H1 (cell line): ENCODE data around the gene RAB3C. TPM values are rescaled to one million over a fixed set of nuclear protein-coding genes. Genes with fewer than 3 reads are reported as not detected.

Experiments used
- CTCF ChIA-PET: fragments of 300-600 bp; sonication (Branson Sonifier 250); formaldehyde crosslinking; loops from one replicate; lab custom pipeline; 2021; ENCODE audit not compliant: partially characterized antibody; lab: Charles Lee
- POLR2A ChIA-PET: fragments of 300-600 bp; sonication (Branson Sonifier 250); formaldehyde crosslinking; loops from one replicate; lab custom pipeline; 2021; ENCODE audit warnings: inconsistent platforms; ENCODE audit not compliant: partially characterized antibody; lab: Charles Lee
- DNase-seq, 2 experiments: peaks; one replicate each; pipeline versions ENCODE4 v3.0.0 to v3.0.0-alpha.2; 2010 to 2022; ENCODE audit warnings: low spot score in 2 of 2, low read depth in 1 of 2, mixed read lengths in 1 of 2
- FAIRE-seq: peaks from 2 replicates; lab custom pipeline; 2011; peaks lifted over from hg19 to GRCh38; lab: Jason Lieb, UNC
- H2AFZ ChIP-seq: 2 replicates; pipeline ENCODE4 v1.8.1; 2012; ENCODE audit warnings: low read length, inconsistent platforms
- H2AK5ac ChIP-seq: 2 replicates; pipeline ENCODE4 v1.6.1; 2013; ENCODE audit warnings: low read depth, low read length
- H2BK120ac ChIP-seq: replicated peaks from 2 replicates; pipeline ENCODE3; 2013; ENCODE audit warnings: low read depth, low read length, inconsistent platforms
- H2BK12ac ChIP-seq: 2 replicates; pipeline ENCODE4 v1.6.1; 2013; ENCODE audit warnings: low read depth, low read length
- H2BK15ac ChIP-seq: 2 replicates; pipeline ENCODE4 v1.6.1; 2013; ENCODE audit warnings: low read length
- H2BK20ac ChIP-seq: 2 replicates; pipeline ENCODE4 v1.6.1; 2013; ENCODE audit warnings: low read length
- H2BK5ac ChIP-seq: 2 replicates; pipeline ENCODE4 v1.6.1; 2013; ENCODE audit warnings: low read depth, low read length
- H3K14ac ChIP-seq: 2 replicates; pipeline ENCODE4 v1.6.1; 2013; ENCODE audit warnings: inconsistent platforms; ENCODE audit not compliant: insufficient read length
- H3K18ac ChIP-seq: 2 replicates; pipeline ENCODE4 v1.6.1; 2013; ENCODE audit warnings: low read length; ENCODE audit errors: extremely low read depth
- H3K23ac ChIP-seq: 2 replicates; pipeline ENCODE4 v1.6.1; 2013; ENCODE audit warnings: inconsistent platforms; ENCODE audit not compliant: insufficient read length
- H3K23me2 ChIP-seq: 2 replicates; pipeline ENCODE4 v1.6.1; 2013; ENCODE audit warnings: low read depth, low read length
- H3K27ac ChIP-seq: 2 replicates; pipeline ENCODE4 v1.6.1; 2011; ENCODE audit warnings: low read depth, low read length, inconsistent platforms
- H3K27me3 ChIP-seq, 4 experiments: replicated peaks in 1 of 4; 1 replicate in 1 of 4; 2 replicates in 3 of 4; pipeline versions ENCODE4 v1.6.1 to v1.8.1; 2011 to 2013; ENCODE audit warnings: low read length in 3 of 4, mild to moderate bottlenecking in 3 of 4, inconsistent platforms in 2 of 4, mixed read lengths in 2 of 4, moderate library complexity in 1 of 4; ENCODE audit not compliant: control insufficient read depth in 3 of 4, insufficient read depth in 3 of 4; ENCODE audit errors: extremely low read depth in 1 of 4
- H3K36me3 ChIP-seq, 4 experiments: 2 replicates each; pipeline versions ENCODE4 v1.6.1 to v1.8.1; 2011 to 2013; ENCODE audit warnings: mild to moderate bottlenecking in 4 of 4, low read length in 3 of 4, moderate library complexity in 2 of 4, control low read depth in 1 of 4, inconsistent platforms in 1 of 4; ENCODE audit not compliant: insufficient read depth in 4 of 4, control insufficient read depth in 2 of 4
- H3K4ac ChIP-seq: replicated peaks from 2 replicates; pipeline ENCODE3; 2013; ENCODE audit warnings: low read length, low read depth, mixed read lengths, inconsistent platforms; ENCODE audit not compliant: insufficient read length
- H3K4me1 ChIP-seq, 4 experiments: replicated peaks in 1 of 4; 1 replicate in 1 of 4; 2 replicates in 3 of 4; pipeline versions ENCODE4 v1.6.1 to v1.8.1; 2011 to 2013; ENCODE audit warnings: low read length in 3 of 4, inconsistent platforms in 2 of 4, mixed read lengths in 1 of 4; ENCODE audit not compliant: insufficient read depth in 4 of 4, control insufficient read depth in 3 of 4
- H3K4me2 ChIP-seq, 2 experiments: 2 replicates each; pipeline versions ENCODE4 v1.6.1 to v1.8.1; 2011 to 2013; ENCODE audit warnings: low read depth in 2 of 2, low read length in 2 of 2, control low read depth in 1 of 2, inconsistent platforms in 1 of 2, mild to moderate bottlenecking in 1 of 2; ENCODE audit not compliant: insufficient read depth in 1 of 2
- H3K4me3 ChIP-seq, 4 experiments: fragments of 200-600, 300-600 bp in 1 of 4; sonication (generic), shearing (Covaris generic), sonication (Bioruptor Twin) in 1 of 4; 2 replicates each; pipeline versions ENCODE4 v1.5.1 to v1.8.1; 2011 to 2016; ENCODE audit warnings: low read length in 4 of 4, low read depth in 3 of 4, control low read depth in 2 of 4, inconsistent platforms in 2 of 4, mild to moderate bottlenecking in 2 of 4, mixed read lengths in 1 of 4, moderate library complexity in 1 of 4; ENCODE audit not compliant: insufficient read depth in 2 of 4; ENCODE audit errors: extremely low read depth in 1 of 4
- H3K56ac ChIP-seq: replicated peaks from 2 replicates; pipeline ENCODE3; 2013; ENCODE audit warnings: low read depth, mild to moderate bottlenecking, mixed read lengths, low read length, inconsistent platforms; ENCODE audit not compliant: insufficient read length
- H3K79me1 ChIP-seq: 2 replicates; pipeline ENCODE4 v1.6.1; 2013; ENCODE audit warnings: low read depth, low read length, control low read depth
- H3K79me2 ChIP-seq, 2 experiments: 2 replicates each; pipeline versions ENCODE4 v1.6.1 to v1.8.1; 2012 to 2013; ENCODE audit warnings: low read length in 2 of 2, mild to moderate bottlenecking in 2 of 2, inconsistent platforms in 1 of 2; ENCODE audit not compliant: insufficient read depth in 2 of 2, control insufficient read depth in 1 of 2
- H3K9ac ChIP-seq, 4 experiments: replicated peaks in 1 of 4; 1 replicate in 1 of 4; 2 replicates in 3 of 4; pipeline versions ENCODE4 v1.6.1 to v1.8.1; 2011 to 2013; ENCODE audit warnings: low read depth in 3 of 4, low read length in 3 of 4, control low read depth in 2 of 4, mild to moderate bottlenecking in 2 of 4, moderate library complexity in 2 of 4, inconsistent platforms in 1 of 4; ENCODE audit errors: extremely low read depth in 1 of 4
- H3K9me3 ChIP-seq, 2 experiments: 2 replicates each; pipeline versions ENCODE4 v1.6.1 to v1.8.1; 2012 to 2013; ENCODE audit warnings: mild to moderate bottlenecking in 2 of 2, moderate library complexity in 2 of 2, control low read depth in 1 of 2, inconsistent platforms in 1 of 2, low read depth in 1 of 2, low read length in 1 of 2, mixed read lengths in 1 of 2; ENCODE audit not compliant: insufficient read depth in 2 of 2
- H4K20me1 ChIP-seq, 2 experiments: replicated peaks in 1 of 2; 2 replicates each; pipeline versions ENCODE3 to v1.8.1; 2011 to 2013; ENCODE audit warnings: inconsistent platforms in 2 of 2, low read length in 2 of 2, mild to moderate bottlenecking in 1 of 2; ENCODE audit not compliant: insufficient read depth in 2 of 2, control insufficient read depth in 1 of 2
- H4K5ac ChIP-seq: 2 replicates; pipeline ENCODE4 v1.6.1; 2013; ENCODE audit warnings: low read length, low read depth, mixed read lengths, inconsistent platforms; ENCODE audit not compliant: insufficient read length
- H4K8ac ChIP-seq: 2 replicates; pipeline ENCODE4 v1.8.0; 2013; ENCODE audit warnings: mild to moderate bottlenecking, moderate library complexity, low read length, inconsistent platforms; ENCODE audit not compliant: insufficient read depth; ENCODE audit errors: extremely low read depth
- H4K91ac ChIP-seq: replicated peaks from 2 replicates; pipeline ENCODE3; 2013; ENCODE audit warnings: low read length, mixed read lengths, inconsistent platforms; ENCODE audit not compliant: insufficient read length
- ATF2 ChIP-seq: IDR thresholded peaks from 2 replicates; pipeline ENCODE4 v1.6.1; 2012; ENCODE audit warnings: low read length, inconsistent platforms
- CBX8 ChIP-seq: fragments of 300-800, 300-1000 bp; sonication (generic); IDR thresholded peaks from 2 replicates; pipeline ENCODE4 v1.7.1; 2016; ENCODE audit warnings: low read depth, low read length, borderline replicate concordance
- CREB1 ChIP-seq: IDR thresholded peaks from 2 replicates; pipeline ENCODE4 v1.6.1; 2012; ENCODE audit warnings: inconsistent platforms
- E2F6 ChIP-seq: IDR thresholded peaks from 2 replicates; pipeline ENCODE4 v1.6.1; 2012; ENCODE audit warnings: inconsistent platforms
- FOSL1 ChIP-seq: IDR thresholded peaks from 2 replicates; pipeline ENCODE4 v1.6.1; 2011; ENCODE audit warnings: mild to moderate bottlenecking, low read depth, low read length, moderate library complexity; ENCODE audit not compliant: insufficient read depth
- HDAC2 ChIP-seq, 2 experiments: fragments of 300-600 bp in 1 of 2; sonication (generic) in 1 of 2; IDR thresholded peaks; 2 replicates each; pipeline ENCODE4 v1.6.1; 2011 to 2012; ENCODE audit warnings: low read depth in 2 of 2, low read length in 2 of 2, mild to moderate bottlenecking in 2 of 2, moderate library complexity in 2 of 2, borderline replicate concordance in 1 of 2, inconsistent platforms in 1 of 2
- RFX5 ChIP-seq: IDR thresholded peaks from 2 replicates; pipeline ENCODE4 v1.6.1; 2011; ENCODE audit warnings: low read depth, low read length, improper control_type of control experiment, borderline replicate concordance
- USF2 ChIP-seq: IDR thresholded peaks from 2 replicates; pipeline ENCODE4 v1.6.1; 2011; ENCODE audit warnings: low read length, improper control_type of control experiment
- WGBS, 2 experiments: shearing (Covaris generic) in 1 of 2; methylation state at CpG; one replicate each; pipeline versions ENCODE4 v1.1.6 to v1.1.7; 2013 to 2015; ENCODE audit warnings: low lambda C conversion rate in 2 of 2, mixed read lengths in 2 of 2, inconsistent platforms in 1 of 2, low coverage in 1 of 2, missing lambda C conversion rate in 1 of 2; ENCODE audit not compliant: insufficient replicate concordance in 2 of 2, insufficient coverage in 1 of 2, insufficient read length in 1 of 2; ENCODE audit errors: extremely low coverage in 1 of 2, missing lambda C conversion rate in 1 of 2; 5-methylcytosine and 5-hydroxymethylcytosine counted together
- polyA plus RNA-seq, 7 experiments: library from polyadenylated mRNA; depleted of rRNA in 3 of 7; stranded (reverse) in 5 of 7; unstranded in 2 of 7; fragments of >200 nt in 5 of 7; fragments of 200-250 nt in 2 of 7; gene quantifications; 1 replicate in 5 of 7; 2 replicates in 1 of 7; 4 replicates in 1 of 7; pipeline versions ENCODE4 v1.2.1 to v1.2.3, GENCODE V29; 2011 to 2013; ENCODE audit warnings: missing spikeins in 2 of 7, mixed read lengths in 2 of 7
- total RNA-seq: library from RNA; stranded (reverse); fragmentation: NEBNext Ultra II Directional; extraction: Animal tissue kit (Norgen Biotek cat#: 25700); gene quantifications from 2 replicates; pipeline ENCODE4 v1.2.1, GENCODE V29; 2021

RAB3C gene
- total and polyA plus RNA-seq, 2 of the 8 experiments (the other 6 are each of a cell fraction or from before 2014, with no cell fraction given): 14.7 to 18.3 TPM

- H3K4me3 ChIP-seq: no peak overlapping the region
- H2BK120ac ChIP-seq: no peak overlapping the region
- no peak overlapping the region for H3K56ac ChIP-seq
- 92% methylated on average over 4 of the region's 4 CpGs; no CpG with 5 or more reads in 1 of the 2 experiments for WGBS, 2 experiments
- ChIA-PET POLR2A (no interaction called here), CTCF (interaction anchor here (0.9 to 7.2 kb wide), 8 partner anchors 9 to 317 kb away, joined by 3 to 88 read pairs (median 3); no protein-coding TSS in a partner anchor)
- no peaks in the 10 kb centered on the region for H4K20me1 ChIP-seq
- no peak overlapping the region for H2BK20ac ChIP-seq
- no peak overlapping the region for H4K8ac ChIP-seq
- H3K79me1 ChIP-seq: no peaks in the 10 kb centered on the region
- H3K4ac ChIP-seq: no peak overlapping the region
- H3K27ac ChIP-seq: no peak overlapping the region
- no peak overlapping the region for H2AFZ ChIP-seq
- no peaks in the 10 kb centered on the region for H3K23me2 ChIP-seq
- no peak overlapping the region for H3K14ac ChIP-seq
- DNase-seq (no peak), FAIRE-seq (no peak)
- no peaks in the 10 kb centered on the region for H3K27me3 ChIP-seq
- no peaks in the 10 kb centered on the region for H3K4me1 ChIP-seq
- no peaks in the 10 kb centered on the region for H3K36me3 ChIP-seq
- H4K5ac ChIP-seq: no peak overlapping the region
- no peak overlapping the region for H3K4me2 ChIP-seq
- H3K9me3 ChIP-seq: no peaks in the 10 kb centered on the region
- H2BK5ac ChIP-seq: no peak overlapping the region
- no peak overlapping the region for H3K18ac ChIP-seq
- no peak overlapping the region for H3K9ac ChIP-seq
- no peak overlapping the region for H2AK5ac ChIP-seq
- H4K91ac ChIP-seq: no peak overlapping the region
- H3K79me2 ChIP-seq: no peaks in the 10 kb centered on the region
- no peak overlapping the region for H3K23ac ChIP-seq
- no peak overlapping the region for H2BK15ac ChIP-seq
- no peak overlapping the region for H2BK12ac ChIP-seq
- TF ChIP-seq CREB1 (no peak), RFX5 (no peak), CBX8 (no peak), ATF2 (no peak), USF2 (no peak), E2F6 (no peak), HDAC2 (IDR thresholded peaks at IDR 0.05; ENCODE audit: borderline replicate concordance in 1 of 2, low read depth in 2 of 2, low read length in 2 of 2) (no peak), FOSL1 (no peak)
Observed at GRCh38 chr5:58816181-58816731, 233.4 kb downstream of the RAB3C start.
